VCaP (cell line): ENCODE results near the gene CNTRL.

ENCODE experiments used
- H3K27ac ChIP-seq: fragments of 450-650 bp; 2 replicates; pipeline ENCODE4 v1.5.1; 2017
- TF ChIP-seq, protein P1 (sequence below): fragments of 450-650 bp; conservative IDR thresholded peaks from 2 replicates; pipeline ENCODE4 v1.5.1; 2017; ENCODE audit warnings: mild to moderate bottlenecking, moderate library complexity

CNTRL gene

DNA sequence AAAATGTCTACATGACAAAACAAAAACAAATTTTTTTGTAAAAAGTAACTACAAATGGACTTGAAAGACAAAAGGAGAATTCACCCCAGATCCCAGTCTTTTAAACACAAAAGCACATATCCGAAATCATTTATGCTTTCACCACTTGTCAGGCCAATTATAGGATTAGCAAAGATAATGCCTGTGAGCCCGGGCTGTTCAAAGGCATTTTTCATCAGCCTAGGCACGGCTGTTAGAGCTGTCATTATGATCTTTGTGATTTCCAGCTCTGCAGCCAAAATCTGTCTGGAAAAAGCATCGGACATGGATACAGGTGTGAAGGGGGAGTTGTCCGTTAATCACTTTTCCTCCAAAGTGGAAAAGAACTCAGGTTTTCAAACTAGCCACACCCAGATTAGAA lies 150.5 kb downstream of the CNTRL start:
- TF ChIP-seq, protein P1, sequence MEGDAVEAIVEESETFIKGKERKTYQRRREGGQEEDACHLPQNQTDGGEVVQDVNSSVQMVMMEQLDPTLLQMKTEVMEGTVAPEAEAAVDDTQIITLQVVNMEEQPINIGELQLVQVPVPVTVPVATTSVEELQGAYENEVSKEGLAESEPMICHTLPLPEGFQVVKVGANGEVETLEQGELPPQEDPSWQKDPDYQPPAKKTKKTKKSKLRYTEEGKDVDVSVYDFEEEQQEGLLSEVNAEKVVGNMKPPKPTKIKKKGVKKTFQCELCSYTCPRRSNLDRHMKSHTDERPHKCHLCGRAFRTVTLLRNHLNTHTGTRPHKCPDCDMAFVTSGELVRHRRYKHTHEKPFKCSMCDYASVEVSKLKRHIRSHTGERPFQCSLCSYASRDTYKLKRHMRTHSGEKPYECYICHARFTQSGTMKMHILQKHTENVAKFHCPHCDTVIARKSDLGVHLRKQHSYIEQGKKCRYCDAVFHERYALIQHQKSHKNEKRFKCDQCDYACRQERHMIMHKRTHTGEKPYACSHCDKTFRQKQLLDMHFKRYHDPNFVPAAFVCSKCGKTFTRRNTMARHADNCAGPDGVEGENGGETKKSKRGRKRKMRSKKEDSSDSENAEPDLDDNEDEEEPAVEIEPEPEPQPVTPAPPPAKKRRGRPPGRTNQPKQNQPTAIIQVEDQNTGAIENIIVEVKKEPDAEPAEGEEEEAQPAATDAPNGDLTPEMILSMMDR: no peak
- H3K27ac ChIP-seq: no peak overlapping the region

DNA sequence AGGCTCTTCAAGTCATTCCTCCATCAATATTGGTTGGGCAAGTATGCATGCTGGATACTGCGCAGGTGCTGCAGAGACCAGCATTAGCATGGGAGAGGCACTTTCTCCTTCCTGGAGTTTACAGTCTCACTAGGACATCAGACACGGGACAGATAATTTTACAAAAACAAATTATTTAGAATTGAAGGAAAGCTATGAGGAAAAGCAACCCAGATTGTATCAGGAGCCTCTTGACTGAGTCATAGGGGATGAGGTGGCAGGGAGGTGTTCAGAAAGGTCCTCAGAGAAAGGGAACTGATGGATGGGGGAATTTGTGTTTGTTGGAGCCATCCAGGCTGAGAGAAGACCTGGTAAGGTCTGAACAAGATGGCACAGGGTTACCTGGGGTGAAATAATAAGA lies 151.4 kb downstream of the CNTRL start:
- TF ChIP-seq, protein P1: no peak
- H3K27ac ChIP-seq: no peak overlapping the region
